OCI-LY7 (cell line): Measurements from ENCODE around the gene ARPC1B. TPM values are rescaled to one million over a fixed set of nuclear protein-coding genes. Genes with fewer than 3 reads are reported as not detected.

Experiments used
- BruUV-seq: library from RNA; stranded (reverse); fragments of 400-500 nt; replicated peaks from 2 replicates; lab custom pipeline; 2021; lab: Mats Ljungman, UMichigan
- CTCF ChIA-PET: fragments of 300-600 bp; sonication (Branson Sonifier 250); formaldehyde crosslinking; loops from one replicate; lab custom pipeline; 2022; ENCODE audit warnings: antibody characterized with exemption; ENCODE audit not compliant: unreplicated experiment; lab: Charles Lee
- POLR2A ChIA-PET: fragments of 300-600 bp; sonication (Branson Sonifier 250); formaldehyde crosslinking; loops from one replicate; lab custom pipeline; 2022; ENCODE audit warnings: antibody characterized with exemption; lab: Charles Lee
- DNase-seq: peaks from one replicate; pipeline ENCODE4 v3.0.0-alpha.2; 2015; ENCODE audit warnings: low spot score
- H2AFZ ChIP-seq: fragments of 200-600 bp; sonication (generic), shearing (Covaris generic); 2 replicates; pipeline ENCODE4 v1.6.1; 2014; ENCODE audit warnings: mild to moderate bottlenecking, antibody characterized with exemption, low read length, moderate library complexity
- H3K27ac ChIP-seq: fragments of 200-600 bp; sonication (generic); 2 replicates; pipeline ENCODE4 v1.5.1; 2014; ENCODE audit warnings: mixed run types, low read depth, mild to moderate bottlenecking, moderate library complexity, low read length, inconsistent platforms; ENCODE audit not compliant: poor library complexity, severe bottlenecking
- H3K36me3 ChIP-seq: fragments of 200-600 bp; sonication (generic); 2 replicates; pipeline ENCODE4 v1.6.1; 2014; ENCODE audit warnings: mild to moderate bottlenecking, antibody characterized with exemption, low read length, moderate library complexity, mixed read lengths; ENCODE audit not compliant: insufficient read depth
- H3K4me1 ChIP-seq: fragments of 200-600 bp; sonication (generic); 2 replicates; pipeline ENCODE4 v1.5.1; 2014; ENCODE audit warnings: mild to moderate bottlenecking, low read length; ENCODE audit not compliant: insufficient read depth, poor library complexity, severe bottlenecking
- H3K4me2 ChIP-seq: fragments of 200-600 bp; sonication (generic); 2 replicates; pipeline ENCODE4 v1.6.1; 2014; ENCODE audit warnings: mild to moderate bottlenecking, low read length
- H3K4me3 ChIP-seq: fragments of 200-600 bp; sonication (generic); 2 replicates; pipeline ENCODE4 v1.5.1; 2014; ENCODE audit warnings: mild to moderate bottlenecking, low read depth, low read length; ENCODE audit not compliant: poor library complexity, severe bottlenecking
- H3K79me2 ChIP-seq: fragments of 200-600 bp; sonication (generic); 2 replicates; pipeline ENCODE4 v1.6.1; 2016; ENCODE audit warnings: low read depth, mild to moderate bottlenecking, low read length, moderate library complexity, mixed read lengths; ENCODE audit not compliant: insufficient read depth
- H3K9me2 ChIP-seq: fragments of 200-600 bp; sonication (generic); 2 replicates; pipeline ENCODE4 v1.6.1; 2016; ENCODE audit warnings: mild to moderate bottlenecking, low read length, mixed read lengths; ENCODE audit not compliant: insufficient read depth
- H3K9me3 ChIP-seq: fragments of 200-600 bp; sonication (generic); 2 replicates; pipeline ENCODE4 v1.6.1; 2014; ENCODE audit warnings: mild to moderate bottlenecking, mixed run types, low read length, mixed read lengths
- H4K20me1 ChIP-seq: fragments of 200-600 bp; sonication (generic); 2 replicates; pipeline ENCODE4 v1.6.1; 2014; ENCODE audit warnings: mild to moderate bottlenecking, antibody characterized with exemption, low read length, moderate library complexity, mixed read lengths; ENCODE audit not compliant: insufficient read depth
- CTCF ChIP-seq: fragments of 200-600 bp; sonication (generic); conservative IDR thresholded peaks from 2 replicates; pipeline ENCODE4 v1.5.1; 2014; ENCODE audit warnings: mild to moderate bottlenecking, antibody characterized with exemption, low read length, moderate library complexity, mixed read lengths
- EZH2phosphoT487 ChIP-seq: fragments of 200-600 bp; sonication (generic); IDR thresholded peaks from 2 replicates; pipeline ENCODE4 v1.6.1; 2018; ENCODE audit warnings: low read depth, borderline replicate concordance, mild to moderate bottlenecking, mixed run types, antibody characterized with exemption, low read length, moderate library complexity, mixed read lengths
- intact Hi-C: fragments of 100-400 bp; cut with micrococcal nuclease; formaldehyde crosslinking; loops from one replicate; pipeline ENCODE4 v1.10.0; 2022; ENCODE audit not compliant: unreplicated experiment
- total RNA-seq, 2 experiments: library from RNA; depleted of rRNA in 1 of 2; stranded (reverse); fragments of >200 nt in 1 of 2; shearing (Covaris generic) in 1 of 2; gene quantifications; 2 replicates each; pipeline ENCODE4 v1.2.3, GENCODE V29; 2014 to 2022

The ARPC1B gene
- total RNA-seq, 2 experiments from 2014 or later: 169 to 191 TPM

GRCh38 chr7:99420986-99421385 is 46.5 kb downstream of the ARPC1B start:
- H3K27ac ChIP-seq: no peak overlapping the region
- no peak overlapping the region for H3K4me2 ChIP-seq
- no peaks in the 10 kb centered on the region for H4K20me1 ChIP-seq
- peaks cover 93% of the 10 kb centered on the region for H3K36me3 ChIP-seq
- TF ChIP-seq CTCF (no peak), EZH2phosphoT487 (no peak)
- no peaks in the 10 kb centered on the region for H3K79me2 ChIP-seq
- H2AFZ ChIP-seq: no peak overlapping the region
- H3K4me1 ChIP-seq: no peaks in the 10 kb centered on the region
- no peaks in the 10 kb centered on the region for H3K9me3 ChIP-seq
- no peak for DNase-seq
- no peaks in the 10 kb centered on the region for H3K9me2 ChIP-seq
- H3K4me3 ChIP-seq: no peak overlapping the region
- intact Hi-C loops: no loop called here
- no TSS peak for BruUV-seq
- ChIA-PET CTCF (no interaction called here), POLR2A (interaction anchor here (1.2 to 1.3 kb wide), 2 partner anchors 11 to 13 kb away, joined by 3 to 4 read pairs; no protein-coding TSS in a partner anchor)

GRCh38 chr7:99422186-99422585 is 47.7 kb downstream of the ARPC1B start:
- Histone ChIP-seq H3K27ac (no peak overlapping the region), H3K4me3 (no peak overlapping the region), H3K4me1 (no peaks in the 10 kb centered on the region), H3K79me2 (no peaks in the 10 kb centered on the region), H2AFZ (no peak overlapping the region), H4K20me1 (no peaks in the 10 kb centered on the region), H3K36me3 (peaks cover 81% of the 10 kb centered on the region), H3K9me2 (no peaks in the 10 kb centered on the region), H3K4me2 (no peak overlapping the region), H3K9me3 (no peaks in the 10 kb centered on the region)
- no TSS peak for BruUV-seq
- ChIA-PET POLR2A (interaction anchor here (0.6 to 0.7 kb wide), 2 partner anchors 54 to 558 kb away, joined by 4 to 8 read pairs; no protein-coding TSS in a partner anchor), CTCF (interaction anchor here (0.6 kb wide), 1 partner anchor 189 kb away, joined by 3 read pairs; no protein-coding TSS in a partner anchor)
- intact Hi-C loops: no loop called here
- TF ChIP-seq CTCF (no peak), EZH2phosphoT487 (no peak)
- DNase-seq: no peak

GRCh38 chr7:99422625-99423024 is 48.1 kb downstream of the ARPC1B start:
- Histone ChIP-seq H3K27ac (no peak overlapping the region), H3K9me3 (no peaks in the 10 kb centered on the region), H3K4me2 (no peak overlapping the region), H2AFZ (no peak overlapping the region), H3K4me1 (no peaks in the 10 kb centered on the region), H4K20me1 (no peaks in the 10 kb centered on the region), H3K9me2 (no peaks in the 10 kb centered on the region), H3K36me3 (peaks cover 76% of the 10 kb centered on the region), H3K79me2 (no peaks in the 10 kb centered on the region), H3K4me3 (no peak overlapping the region)
- intact Hi-C loops: no loop called here
- POLR2A ChIA-PET: interaction anchor here (0.6 to 0.7 kb wide), 2 partner anchors 54 to 557 kb away, joined by 4 to 8 read pairs; no protein-coding TSS in a partner anchor
- CTCF ChIA-PET: interaction anchor here (0.6 kb wide), 1 partner anchor 189 kb away, joined by 3 read pairs; no protein-coding TSS in a partner anchor
- no TSS peak for BruUV-seq
- TF ChIP-seq EZH2phosphoT487 (no peak), CTCF (no peak)
- no peak for DNase-seq
